ENCODE measurements around the gene PKIG. TPM values are rescaled to one million over a fixed set of nuclear protein-coding genes. Genes with fewer than 3 reads are reported as not detected.

Gene PKIG
- total and polyA plus RNA-seq, 7 donors, result 43.9 to 511 (median 348) TPM

- Histone ChIP-seq H3K4me1 (peaks cover 0 to 80% (median 79%) of the 10 kb centered on the region in 4 donors), H3K9me3 (no peaks in the 10 kb centered on the region), H3K4me3 (peak overlapping the region in 1 of 4 donors; percentile 13), H3K27ac (peak overlapping the region; percentile 81 to 95 (median 92)), H3K27me3 (no peaks in the 10 kb centered on the region), H3K36me3 (no peaks in the 10 kb centered on the region)
- intact Hi-C loops (cut with DNase I), result loop anchor here (5.0 kb wide), 1 partner anchor 34 kb away; no protein-coding TSS in a partner anchor
- WGBS, 2 donors, result 52 to 59% methylated on average over 6 of the region's 6 CpGs
- TF ChIP-seq CTCF (IDR thresholded peaks at IDR 0.05) (no peak), POLR2A (IDR thresholded peaks at IDR 0.05) (no peak), POLR2AphosphoS5 (IDR thresholded peaks at IDR 0.05) (peak in 3 of 4 donors; percentile 58 to 69 (median 61)), EP300 (IDR thresholded peaks at IDR 0.05) (peak in 2 of 4 donors; percentile 23 to 64)
- DNase-seq, result peak; percentile 86
Observed at GRCh38 chr20:44572551-44573500, 9.6 kb upstream of the PKIG start.

DNA sequence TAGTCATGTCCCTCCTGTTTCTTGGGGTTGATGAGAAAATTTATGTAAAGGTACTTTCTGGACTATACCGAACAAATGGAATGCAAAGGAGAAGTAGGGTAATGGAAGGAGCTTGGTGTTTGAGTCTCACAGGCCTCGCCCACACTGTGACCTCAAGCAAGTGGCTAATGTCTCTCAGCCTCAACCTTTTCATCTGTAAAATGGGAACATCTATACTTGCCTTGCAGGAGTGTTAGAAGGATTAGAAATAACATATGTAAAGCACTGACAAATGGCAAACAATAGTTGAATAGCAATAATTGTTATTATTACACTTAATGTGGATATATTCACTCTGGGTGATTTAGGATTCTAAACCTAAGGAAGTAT is 8.9 kb upstream of the PKIG start:
- Histone ChIP-seq H3K36me3 (no peaks in the 10 kb centered on the region), H3K27ac (peak overlapping the region; percentile 81 to 95 (median 92)), H3K4me3 (peak overlapping the region in 1 of 4 donors; percentile 13), H3K9me3 (no peaks in the 10 kb centered on the region), H3K27me3 (no peaks in the 10 kb centered on the region), H3K4me1 (peaks cover 0 to 85% (median 79%) of the 10 kb centered on the region in 4 donors)
- intact Hi-C loops (cut with DNase I), result loop anchor here (5.0 kb wide), 1 partner anchor 34 kb away; no protein-coding TSS in a partner anchor
- no peak for DNase-seq
- TF ChIP-seq POLR2A (IDR thresholded peaks at IDR 0.05), result no peak
- no peak for TF ChIP-seq CTCF (IDR thresholded peaks at IDR 0.05)
- TF ChIP-seq POLR2AphosphoS5 (IDR thresholded peaks at IDR 0.05), result no peak
- TF ChIP-seq EP300 (IDR thresholded peaks at IDR 0.05), result no peak
- 91 to 94% methylated on average over 2 of the region's 2 CpGs for WGBS, 2 donors

DNA sequence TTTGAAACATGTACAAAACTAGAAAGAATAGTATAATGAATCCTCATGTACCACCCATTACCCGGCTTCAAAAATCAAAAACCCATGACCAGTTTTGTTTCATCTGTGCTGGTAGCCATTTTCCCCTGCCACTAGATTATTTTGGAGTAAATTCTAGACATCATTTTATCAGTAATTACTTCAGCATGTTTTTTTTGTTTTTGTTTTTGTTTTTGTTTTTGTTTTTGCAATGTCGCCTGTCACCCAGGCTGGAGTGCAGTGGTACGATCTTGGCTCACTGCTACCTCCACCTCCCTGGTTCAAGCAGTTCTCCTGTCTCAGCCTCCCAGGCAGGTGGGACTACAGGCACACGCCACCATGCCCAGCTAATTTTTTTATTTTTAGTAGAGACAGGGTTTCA is 8.0 kb upstream of the PKIG start:
- no peak for DNase-seq
- Histone ChIP-seq H3K36me3 (no peaks in the 10 kb centered on the region), H3K4me3 (no peak overlapping the region), H3K4me1 (peaks cover 0 to 94% (median 88%) of the 10 kb centered on the region in 4 donors), H3K9me3 (no peaks in the 10 kb centered on the region), H3K27me3 (no peaks in the 10 kb centered on the region), H3K27ac (peak overlapping the region; percentile 81 to 95 (median 92))
- 94 to 96% methylated on average over 4 of the region's 4 CpGs for WGBS, 2 donors
- intact Hi-C loops (cut with DNase I), result loop anchor here (5.0 kb wide), 1 partner anchor 33 kb away; no protein-coding TSS in a partner anchor
- TF ChIP-seq CTCF (IDR thresholded peaks at IDR 0.05), result no peak
- TF ChIP-seq POLR2AphosphoS5 (IDR thresholded peaks at IDR 0.05), result no peak
- no peak for TF ChIP-seq EP300 (IDR thresholded peaks at IDR 0.05)
- TF ChIP-seq POLR2A (IDR thresholded peaks at IDR 0.05), result no peak

DNA sequence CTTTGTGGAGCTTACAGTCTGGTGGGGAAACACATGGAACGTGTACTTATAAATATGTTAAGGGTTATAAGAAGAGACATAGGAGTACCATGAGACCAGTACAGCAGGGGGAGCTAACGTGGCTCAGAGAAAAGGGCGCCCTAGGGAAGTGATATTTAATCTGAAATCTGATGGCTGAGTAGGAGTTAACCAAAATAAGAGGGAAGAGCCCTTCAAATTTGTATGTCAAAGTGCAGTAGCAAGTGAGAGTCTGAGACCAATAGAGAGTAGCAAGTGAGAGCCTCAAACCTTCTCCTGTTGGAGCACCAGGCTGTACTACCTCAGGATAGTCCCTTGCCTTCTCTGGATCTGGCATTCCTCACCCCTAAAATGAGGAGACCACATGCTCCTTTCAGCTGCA is 6.1 kb upstream of the PKIG start:
- Histone ChIP-seq H3K4me3 (no peak overlapping the region), H3K27me3 (no peaks in the 10 kb centered on the region), H3K27ac (peak overlapping the region in 3 of 4 donors; percentile 81 to 95 (median 92)), H3K36me3 (no peaks in the 10 kb centered on the region), H3K4me1 (peaks cover 0 to 99% (median 92%) of the 10 kb centered on the region in 4 donors), H3K9me3 (no peaks in the 10 kb centered on the region)
- intact Hi-C loops (cut with DNase I), result no loop called here
- TF ChIP-seq POLR2AphosphoS5 (IDR thresholded peaks at IDR 0.05), result no peak
- no peak for TF ChIP-seq POLR2A (IDR thresholded peaks at IDR 0.05)
- TF ChIP-seq EP300 (IDR thresholded peaks at IDR 0.05), result no peak
- no peak for TF ChIP-seq CTCF (IDR thresholded peaks at IDR 0.05)
- no peak for DNase-seq
- WGBS, 2 donors, result 44 to 66% methylated on average over 3 of the region's 3 CpGs

All from sigmoid colon (tissue), 7 donors.